ENCODE data around the gene GSDME. TPM values are rescaled to one million over a fixed set of nuclear protein-coding genes. Genes with fewer than 3 reads are reported as not detected.

Gene GSDME
- total RNA-seq, 1 donor from 2014 or later: 5.3 TPM

DNA sequence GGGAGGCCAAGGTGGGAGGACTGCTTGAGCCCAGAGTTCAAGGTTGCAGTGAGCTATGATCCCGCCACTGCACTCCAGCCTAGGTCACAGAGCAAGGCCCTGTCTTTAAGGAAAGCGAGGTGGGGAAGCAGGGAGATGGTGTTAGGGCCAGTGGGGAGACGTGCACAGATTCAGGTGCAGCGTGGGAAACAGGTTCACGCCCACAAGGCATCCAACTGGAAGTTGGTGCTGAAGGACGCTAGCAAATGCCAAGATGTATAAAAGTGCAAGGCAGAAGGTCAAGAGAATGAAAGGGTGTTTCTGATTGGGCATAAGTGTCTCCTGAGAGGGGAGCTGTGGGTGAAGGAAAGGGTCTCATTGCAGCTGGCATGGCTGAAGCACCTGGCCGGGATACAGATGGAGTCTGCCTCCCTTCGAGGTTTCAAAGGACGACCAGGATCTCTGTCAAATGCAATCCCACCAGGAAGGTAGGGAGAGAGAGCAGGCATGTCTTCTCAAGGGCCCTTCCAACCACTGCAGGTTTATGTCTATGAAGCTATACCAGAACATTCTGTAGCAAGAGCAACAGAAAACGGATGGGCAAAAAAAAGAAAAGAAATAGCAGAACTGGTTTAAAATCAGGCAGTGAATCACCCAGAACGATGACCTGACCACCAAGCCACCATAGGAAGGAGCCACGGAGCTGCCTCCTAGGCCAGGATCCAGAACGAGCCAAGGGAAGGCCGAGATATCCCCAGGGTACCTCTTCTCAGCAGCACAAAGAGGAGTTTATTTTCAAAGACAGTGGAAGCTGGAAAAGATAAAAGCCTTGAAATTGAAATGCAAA, 43.2 kb downstream of the GSDME start:
- no peak for ATAC-seq
- intact Hi-C loops (cut with micrococcal nuclease): no loop called here

DNA sequence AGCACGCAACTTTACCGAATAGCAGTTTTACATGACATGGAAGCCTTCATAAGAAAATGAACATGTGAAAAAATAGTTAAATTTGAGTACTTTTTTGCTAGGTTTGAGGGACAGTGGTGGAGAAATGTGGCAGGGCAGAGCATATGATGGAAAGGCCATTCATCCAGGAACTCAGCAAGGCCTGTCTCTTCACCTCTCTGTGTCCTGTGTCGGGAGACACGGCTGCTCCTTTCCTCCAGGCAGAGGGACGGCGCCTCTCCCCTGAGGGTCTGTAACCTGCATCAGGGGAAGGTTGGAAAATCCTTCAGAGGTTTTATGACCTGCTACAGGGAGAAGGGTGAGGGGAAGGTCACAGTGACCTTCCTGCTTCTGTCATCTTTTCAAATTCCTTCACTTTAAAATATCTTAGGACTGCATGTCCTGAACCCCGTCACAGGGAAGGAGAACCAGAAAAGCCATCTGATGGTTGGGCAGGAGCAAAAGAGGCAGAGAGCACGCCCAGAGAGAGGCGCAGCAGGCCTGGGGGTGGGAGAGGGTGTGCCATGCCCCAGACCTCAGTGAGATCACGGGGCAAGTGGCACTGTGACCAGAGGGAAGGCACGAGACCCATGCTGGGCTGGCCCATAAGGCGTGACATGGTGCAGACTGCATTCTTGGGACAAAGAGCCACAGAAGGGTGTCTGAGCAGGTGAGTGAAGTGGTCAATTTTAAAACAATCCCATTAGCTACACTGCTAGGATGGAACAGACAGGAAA, 44.0 kb downstream of the GSDME start:
- no peak for DNase-seq
- intact Hi-C loops (cut with micrococcal nuclease): no loop called here
- ATAC-seq: no peak

More for the DNA sequence above, 43.2 kb downstream of the GSDME start:
- DNase-seq: no peak

DNA sequence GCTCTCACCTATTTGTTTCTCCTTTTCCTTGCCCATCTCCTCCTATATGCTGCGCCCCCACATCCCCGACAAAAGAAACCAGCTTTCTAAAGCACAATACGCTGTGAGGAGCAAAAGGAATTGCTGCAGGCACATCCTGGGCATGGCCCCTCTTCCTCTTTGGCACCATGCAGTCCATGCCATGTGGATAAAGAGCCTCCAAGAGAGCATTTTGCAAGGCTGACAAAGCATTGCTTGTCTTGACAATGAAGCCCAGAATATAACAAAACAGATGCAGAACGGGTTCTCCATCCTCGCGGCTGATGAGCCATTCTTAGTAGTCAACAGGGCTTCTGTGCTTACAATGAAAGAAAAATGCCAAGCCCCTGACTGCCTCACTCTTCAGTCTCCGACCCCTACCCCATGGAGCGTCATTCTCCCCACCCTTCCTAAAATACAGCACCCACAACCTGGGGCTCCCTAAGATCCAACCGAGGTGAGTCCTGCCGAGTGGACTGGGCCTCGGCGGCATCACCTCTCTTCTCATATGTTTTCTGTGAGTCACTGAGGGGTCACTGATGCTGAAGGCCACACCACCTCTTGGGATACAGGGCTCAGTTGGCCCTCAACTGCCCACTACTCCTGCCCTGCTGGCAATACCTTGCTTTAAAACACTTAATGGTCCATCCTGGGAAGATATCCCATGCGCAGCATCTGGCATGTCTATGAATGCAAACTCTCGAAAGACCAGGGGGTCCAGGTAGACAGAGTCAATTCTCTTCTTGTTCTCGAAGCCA, 47.5 kb downstream of the GSDME start:
- ATAC-seq (no peak), DNase-seq (no peak)
- intact Hi-C loops (cut with micrococcal nuclease): no loop called here

DNA sequence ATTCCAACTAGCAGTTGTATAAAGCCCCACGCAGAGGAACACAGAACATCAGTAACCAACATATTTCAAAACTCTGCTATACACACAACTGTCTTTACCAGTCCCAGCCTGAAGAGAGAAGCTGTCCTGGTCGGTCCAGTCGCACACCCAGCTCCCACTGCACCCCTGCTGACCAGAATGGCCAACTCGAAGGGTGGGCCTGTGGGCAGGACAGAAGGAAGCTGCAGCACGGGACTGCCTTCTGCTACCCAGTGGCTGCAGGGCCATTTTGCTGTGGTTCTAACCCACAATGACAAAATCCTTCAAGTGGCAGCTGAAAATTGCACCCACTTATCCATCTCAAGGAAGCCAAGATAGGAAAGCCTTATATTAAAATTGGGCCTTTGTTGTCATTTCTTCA, 48.2 kb downstream of the GSDME start:
- ATAC-seq (no peak), DNase-seq (no peak)
- intact Hi-C loops (cut with micrococcal nuclease): no loop called here

DNA sequence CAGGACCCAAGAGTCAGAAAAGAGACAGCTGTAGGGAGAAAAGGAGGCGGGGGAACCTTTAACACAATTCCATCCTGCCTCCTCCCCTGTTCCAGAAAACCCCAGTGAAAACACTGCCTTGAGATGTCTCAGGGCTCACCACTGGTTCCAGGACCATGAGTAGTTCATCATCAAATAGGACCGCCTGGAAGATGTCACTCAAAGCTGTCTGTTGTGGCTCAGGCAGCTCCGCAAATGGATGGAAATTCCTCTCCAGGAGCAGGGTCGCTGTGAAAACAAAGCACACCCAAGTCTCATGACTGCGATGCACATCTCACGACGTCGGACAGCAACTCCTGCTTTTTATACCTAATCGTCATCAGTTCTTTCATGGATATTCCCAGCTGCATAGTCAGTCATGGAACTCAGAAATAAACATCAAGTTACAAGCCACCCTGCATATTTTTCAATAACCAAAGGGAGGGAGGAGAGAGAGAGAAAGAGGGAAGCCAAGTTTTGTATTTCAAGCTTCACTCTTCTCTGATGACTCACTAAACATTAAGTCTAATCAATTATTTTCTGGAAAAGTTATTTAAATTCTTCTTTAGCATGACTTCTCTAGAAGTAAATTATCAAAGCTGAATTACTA, 49.2 kb downstream of the GSDME start:
- intact Hi-C loops (cut with micrococcal nuclease): no loop called here
- no peak for ATAC-seq
- DNase-seq: no peak

DNA sequence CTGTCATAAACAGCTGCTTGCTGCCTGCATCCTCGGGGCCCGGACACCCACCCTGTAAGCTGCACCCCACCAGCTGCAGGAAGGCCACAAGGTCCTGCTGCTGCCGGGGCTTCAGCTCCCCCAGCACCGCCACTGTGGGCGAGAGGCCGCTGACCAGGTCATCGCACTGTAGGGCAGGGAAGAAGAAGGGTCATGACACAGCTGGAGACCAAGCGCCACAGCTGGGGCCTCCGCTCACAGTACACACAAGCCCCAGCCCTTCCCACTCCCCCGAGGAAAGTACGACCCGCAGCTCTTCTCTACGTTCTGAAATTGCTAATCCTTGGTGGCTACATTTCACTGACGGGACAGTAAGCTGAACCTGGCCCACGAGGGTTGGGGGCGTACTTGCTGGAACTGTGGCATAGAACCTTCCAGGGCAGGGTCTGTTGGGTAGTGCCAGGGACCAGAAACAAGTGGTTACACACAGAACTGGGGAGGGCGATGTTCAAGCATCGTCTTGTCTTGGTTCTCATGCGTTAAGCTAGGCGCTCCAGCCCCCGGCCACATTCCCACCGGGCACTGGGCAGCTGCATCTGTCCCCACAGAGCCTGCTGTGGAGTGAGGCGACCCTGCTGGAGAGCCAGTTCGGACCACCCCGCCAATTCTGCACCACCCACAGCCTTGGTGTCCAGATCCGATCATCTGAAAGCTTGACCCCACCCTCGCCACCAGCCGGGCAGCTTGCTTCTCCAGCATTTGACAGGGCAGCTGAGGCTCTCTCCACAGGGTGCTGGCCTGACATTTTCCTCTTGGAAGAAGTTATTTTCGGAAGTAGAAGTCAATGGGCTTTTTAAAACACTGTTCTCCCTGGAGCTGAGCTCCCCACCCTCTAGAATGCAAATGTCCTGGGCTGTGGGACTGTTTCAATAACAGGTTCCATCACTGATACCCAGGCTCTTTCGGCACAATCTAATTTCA, 50.8 kb downstream of the GSDME start:
- DNase-seq (no peak), ATAC-seq (peak; percentile 38)
- intact Hi-C loops (cut with micrococcal nuclease): no loop called here

DNA sequence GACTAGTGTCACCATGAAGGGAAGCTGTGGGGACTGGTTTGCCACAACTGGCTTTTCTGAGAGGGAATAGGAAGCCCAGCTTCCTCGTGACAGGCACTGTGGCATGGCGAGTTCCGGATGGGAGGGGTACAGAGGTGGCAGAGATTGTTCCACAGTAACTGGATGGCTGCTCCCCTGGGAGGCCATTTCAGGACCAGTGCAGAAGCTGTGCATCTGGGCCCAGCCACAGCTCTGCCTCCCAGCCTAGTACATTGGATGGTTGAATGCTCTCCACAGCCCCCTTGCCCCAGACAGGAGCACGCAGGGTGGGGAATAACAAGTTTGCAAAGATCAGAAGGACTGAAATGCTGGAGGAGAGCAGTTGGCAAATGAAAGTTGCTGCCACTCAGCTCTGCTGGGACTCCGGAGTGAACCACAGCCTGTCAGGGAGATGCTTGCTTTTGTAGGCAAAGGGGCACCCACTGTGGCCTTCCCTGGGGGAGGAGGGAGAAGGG, 51.8 kb downstream of the GSDME start:
- intact Hi-C loops (cut with micrococcal nuclease): no loop called here
- no peak for DNase-seq
- ATAC-seq: peak; percentile 47

DNA sequence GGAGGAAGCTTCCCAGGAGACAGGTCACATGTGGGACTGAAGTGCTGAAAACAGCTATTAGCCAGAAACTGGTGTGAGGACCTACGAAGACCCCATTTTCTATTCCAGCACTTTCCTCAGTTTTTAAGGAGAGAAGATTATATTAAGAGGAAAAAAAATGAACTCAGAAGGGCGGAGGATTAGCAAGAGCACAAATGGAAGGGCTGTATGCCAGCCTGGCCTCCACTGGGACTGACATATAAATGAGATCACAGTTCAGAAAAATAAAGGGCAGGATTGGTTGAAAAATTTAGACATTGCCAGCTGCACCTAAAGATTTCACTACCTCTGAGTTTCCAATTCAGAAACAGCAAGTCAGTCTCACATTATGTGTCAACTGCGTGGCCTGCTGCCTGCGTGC, 53.0 kb downstream of the GSDME start:
- ATAC-seq: no peak
- peak; percentile 66 for DNase-seq

DNA sequence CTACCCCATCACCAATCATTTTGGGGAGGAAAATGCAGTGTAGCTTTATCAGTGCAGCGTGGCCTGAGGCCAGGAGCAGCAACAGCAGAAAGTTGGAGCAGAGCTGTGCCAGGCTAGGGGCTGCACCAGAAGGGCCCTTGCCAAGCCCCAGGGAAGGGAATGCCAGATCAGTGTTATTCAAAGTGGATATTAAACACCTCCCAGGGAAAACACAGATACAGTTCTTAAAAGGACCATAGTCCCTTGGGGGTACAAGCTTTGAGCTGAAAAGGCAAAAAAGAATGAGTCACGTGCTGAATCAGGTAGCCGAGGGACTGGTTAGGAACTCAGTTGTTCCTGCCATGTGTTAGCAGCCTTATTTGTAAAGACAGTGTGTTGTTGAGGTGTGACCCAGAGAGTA, 54.0 kb downstream of the GSDME start:
- DNase-seq (no peak), ATAC-seq (no peak)
- intact Hi-C loops (cut with micrococcal nuclease): no loop called here

More for the DNA sequence above, 53.0 kb downstream of the GSDME start:
- intact Hi-C loops (cut with micrococcal nuclease): no loop called here

DNA sequence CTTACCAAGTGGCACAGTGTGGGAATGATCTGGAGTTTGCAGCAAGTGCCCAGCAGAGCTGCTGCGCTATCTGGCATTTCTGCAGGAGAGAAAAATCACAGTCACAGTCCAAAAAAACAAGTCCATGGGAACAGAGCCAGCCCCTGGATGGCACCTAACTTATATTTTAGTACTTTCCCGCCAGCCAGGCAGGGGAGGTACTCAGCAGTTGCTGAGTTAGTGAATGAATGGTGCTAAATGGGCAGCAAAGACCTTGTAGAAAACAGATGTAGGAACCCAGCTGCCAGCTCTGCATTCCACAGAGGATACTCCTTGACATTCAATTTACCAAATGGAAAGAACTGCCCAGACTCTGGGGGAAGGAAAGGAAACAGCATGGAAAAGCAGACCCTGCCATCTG, 54.5 kb downstream of the GSDME start:
- ATAC-seq (peak; percentile 10), DNase-seq (no peak)
- intact Hi-C loops (cut with micrococcal nuclease): no loop called here

DNA sequence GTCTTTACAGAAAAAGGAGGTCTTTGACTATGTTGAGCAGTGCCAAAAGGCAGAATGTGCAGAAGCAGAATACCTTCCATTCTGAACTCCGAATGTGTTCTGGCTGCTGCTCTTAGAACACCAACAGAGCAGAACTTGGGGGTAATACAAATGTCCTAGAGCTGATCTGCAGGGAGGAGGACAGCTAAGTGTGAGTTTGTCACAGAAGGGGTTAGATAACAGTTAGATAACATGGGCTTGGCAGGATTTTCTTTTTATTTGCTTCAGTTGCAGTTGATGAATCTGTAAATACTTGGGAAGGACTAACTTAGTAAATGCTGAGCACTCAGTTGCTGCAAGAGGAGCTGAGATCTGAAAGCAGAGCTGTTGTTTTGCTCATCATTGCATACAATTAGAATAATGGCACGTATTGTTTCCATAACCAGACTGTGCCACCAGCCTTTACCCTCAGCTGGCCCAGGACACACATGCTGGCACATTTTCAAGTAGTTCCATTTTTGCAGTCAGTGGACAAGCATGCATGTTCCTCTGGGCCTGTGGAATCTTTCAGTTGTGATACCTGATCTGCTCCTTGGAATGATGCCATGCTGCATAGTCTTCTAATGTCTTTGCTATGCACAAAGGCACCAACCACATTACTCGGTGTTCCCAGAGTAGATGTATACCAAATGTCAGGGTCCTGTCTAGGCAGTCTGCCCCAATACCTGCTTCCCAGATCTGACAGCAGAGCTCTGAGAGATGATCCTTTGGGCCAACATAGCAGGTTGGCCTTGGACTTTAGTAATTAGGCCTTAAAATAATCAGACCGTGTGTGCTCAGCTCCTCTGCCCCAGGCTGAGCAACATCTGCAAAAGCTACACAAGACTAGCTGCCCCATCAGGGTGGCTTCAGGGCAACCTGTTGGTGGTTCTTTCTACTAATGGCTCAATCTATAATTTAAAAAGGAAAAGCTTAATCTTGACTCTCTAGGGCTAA, 55.7 kb downstream of the GSDME start:
- intact Hi-C loops (cut with micrococcal nuclease): no loop called here
- ATAC-seq: peak; percentile 77

DNA sequence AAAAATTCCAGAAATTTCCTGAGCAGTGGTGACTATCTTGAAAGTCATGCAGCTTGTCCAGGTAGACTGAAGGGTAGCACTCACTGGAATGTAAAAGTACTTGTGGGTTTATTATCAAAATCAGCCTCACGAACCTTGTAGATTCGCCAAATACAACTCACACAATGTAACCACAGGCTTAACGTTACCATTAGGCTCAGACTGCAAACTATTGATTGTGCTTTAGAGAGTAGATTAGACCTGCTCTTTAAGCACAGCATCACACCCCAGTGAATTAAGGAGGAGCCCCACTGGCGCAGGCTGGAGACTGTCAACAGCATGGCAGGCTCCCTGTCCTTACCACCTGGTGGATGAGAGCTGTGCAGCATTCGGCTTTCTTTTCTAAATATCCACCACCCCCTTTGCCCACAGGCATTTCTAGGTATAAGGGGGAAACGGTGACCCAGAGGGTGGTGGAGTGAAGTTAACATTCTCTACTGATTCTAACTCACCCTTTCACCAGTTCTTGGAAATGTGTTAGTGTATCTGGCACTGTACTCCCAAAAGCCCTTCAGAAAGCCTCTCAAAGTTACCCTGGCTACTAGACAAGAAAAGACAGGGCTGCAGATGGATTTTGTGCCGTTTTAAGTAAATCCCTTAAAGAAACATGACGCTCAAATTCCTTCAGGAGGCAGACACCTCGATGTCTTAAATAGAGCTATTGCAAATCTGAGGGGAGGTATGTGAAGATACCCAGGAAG, 56.6 kb downstream of the GSDME start:
- ATAC-seq: no peak
- intact Hi-C loops (cut with micrococcal nuclease): no loop called here
- no peak for DNase-seq

More for the DNA sequence above, 55.7 kb downstream of the GSDME start:
- no peak for DNase-seq

DNA sequence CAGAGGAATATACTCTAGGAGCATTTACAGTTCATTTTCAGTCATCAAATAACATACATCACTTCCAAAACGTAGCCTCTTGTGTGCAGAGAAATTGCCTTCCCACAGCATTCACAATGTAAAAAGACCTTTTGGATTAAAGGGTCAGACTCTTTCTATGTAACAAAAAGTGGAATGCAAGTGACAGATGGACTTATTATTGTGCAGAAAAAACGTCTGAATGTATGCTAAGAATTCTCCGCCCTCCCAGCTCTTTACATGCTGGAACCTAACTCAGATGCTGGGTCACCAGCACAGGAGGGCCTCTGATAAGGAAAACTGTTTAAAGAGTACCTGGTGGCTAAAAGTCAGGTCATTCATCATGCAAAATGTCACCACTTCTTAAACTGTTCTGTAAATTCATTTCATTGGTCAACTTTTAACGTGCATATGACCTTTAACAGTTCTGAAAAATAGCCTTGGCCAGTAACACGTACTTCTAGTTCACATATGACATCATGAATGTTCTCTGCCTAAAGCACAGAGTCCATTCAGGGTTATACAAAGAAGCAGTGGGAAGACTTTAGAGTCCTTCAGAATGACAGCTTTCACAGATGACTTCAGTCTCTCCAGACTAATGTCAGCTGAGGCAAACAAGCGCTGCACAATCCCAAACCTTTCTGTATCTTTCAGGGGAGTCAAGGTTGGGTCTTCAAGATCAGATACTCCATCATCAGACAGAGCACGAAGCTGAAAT, 58.6 kb downstream of the GSDME start:
- DNase-seq: no peak
- intact Hi-C loops (cut with micrococcal nuclease): no loop called here
- no peak for ATAC-seq

DNA sequence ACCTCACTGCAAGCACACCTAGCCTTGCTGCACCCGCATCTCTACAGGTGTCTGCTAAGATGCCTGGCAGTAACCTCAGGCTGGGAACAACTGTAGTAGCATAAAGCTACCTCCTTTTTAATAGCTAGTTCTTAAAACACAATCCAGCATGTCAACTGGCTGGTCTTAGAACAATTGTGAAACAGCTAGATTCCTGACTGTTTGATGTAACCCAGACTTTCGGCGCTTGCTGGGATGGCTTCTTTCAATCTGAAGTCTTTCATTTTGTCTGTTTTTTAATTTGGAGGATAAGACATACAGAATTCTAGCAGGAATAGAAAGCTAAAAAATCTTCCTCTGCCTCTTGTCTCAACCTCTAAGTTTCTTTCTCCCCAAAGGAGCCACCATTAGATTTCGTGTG, 59.8 kb downstream of the GSDME start:
- ATAC-seq (no peak), DNase-seq (no peak)
- intact Hi-C loops (cut with micrococcal nuclease): no loop called here

DNA sequence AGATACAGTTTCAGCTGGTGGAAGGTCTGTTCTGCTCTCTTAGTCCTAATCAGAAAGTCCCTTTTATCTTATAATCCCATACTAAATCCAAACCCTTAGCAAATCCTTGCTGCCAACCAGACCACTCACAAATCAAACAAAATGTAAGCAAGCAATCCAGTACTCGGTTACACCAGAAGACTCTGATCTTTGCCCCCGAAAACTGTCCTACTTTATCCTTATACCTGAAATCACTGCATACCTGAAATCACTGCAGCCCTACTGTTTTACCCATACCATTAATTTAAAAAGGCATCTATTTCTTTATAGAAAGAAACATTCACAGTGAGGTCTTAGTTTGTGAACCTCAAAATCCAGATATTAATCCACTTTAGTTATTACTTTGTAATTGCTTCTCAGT, 64.7 kb downstream of the GSDME start:
- no peak for ATAC-seq
- intact Hi-C loops (cut with micrococcal nuclease): no loop called here
- no peak for DNase-seq

DNA sequence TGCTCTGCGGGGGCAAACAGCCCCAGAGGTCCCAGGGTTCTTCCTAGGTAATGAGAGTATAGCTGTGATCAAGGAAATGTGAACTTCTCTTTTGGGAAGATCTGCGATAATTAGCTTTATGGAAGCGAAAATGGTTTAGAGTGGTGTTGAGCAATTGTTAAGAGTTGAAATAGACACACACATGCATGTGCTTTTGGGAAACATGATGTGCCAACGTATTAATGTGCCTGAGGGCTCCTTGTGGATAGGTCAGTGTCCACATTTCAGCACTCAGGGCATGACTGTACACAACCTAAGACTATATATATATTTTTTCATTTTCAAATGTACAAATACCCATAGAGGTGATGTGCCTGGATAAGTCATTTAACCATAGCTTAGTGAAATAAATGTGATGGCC, 67.0 kb downstream of the GSDME start:
- ATAC-seq: no peak
- intact Hi-C loops (cut with micrococcal nuclease): no loop called here
- no peak for DNase-seq
